OCI-LY1 (cell line): Measurements from ENCODE around the gene MAN1C1.

ENCODE experiments used
- H2AFZ ChIP-seq: fragments of 200-600 bp; sonication (generic), shearing (Covaris generic); 2 replicates; pipeline ENCODE4 v1.6.0; 2014; ENCODE audit warnings: antibody characterized with exemption, mild to moderate bottlenecking, low read length
- H3F3A ChIP-seq: fragments of 200-600 bp; sonication (generic), shearing (Covaris generic); 2 replicates; pipeline ENCODE4 v1.6.0; 2014; ENCODE audit warnings: mild to moderate bottlenecking, antibody characterized with exemption, low read length, moderate library complexity; ENCODE audit not compliant: insufficient read depth
- H3K27ac ChIP-seq: fragments of 200-600 bp; sonication (generic); 2 replicates; pipeline ENCODE4 v1.5.1; 2014; ENCODE audit warnings: low read length, mixed run types, mild to moderate bottlenecking, low read depth; ENCODE audit not compliant: poor library complexity, severe bottlenecking
- H3K27me3 ChIP-seq: fragments of 200-600 bp; sonication (generic); 2 replicates; pipeline ENCODE4 v1.6.0; 2014; ENCODE audit warnings: antibody characterized with exemption, mild to moderate bottlenecking, low read length, moderate library complexity; ENCODE audit not compliant: insufficient read depth
- H3K36me3 ChIP-seq: fragments of 200-600 bp; sonication (generic); 2 replicates; pipeline ENCODE4 v1.6.1; 2014; ENCODE audit warnings: mild to moderate bottlenecking, antibody characterized with exemption, low read length, moderate library complexity, mixed read lengths; ENCODE audit not compliant: insufficient read depth
- H3K4me1 ChIP-seq: fragments of 200-600 bp; sonication (generic); 2 replicates; pipeline ENCODE4 v1.5.1; 2014; ENCODE audit warnings: mild to moderate bottlenecking, low read length, moderate library complexity; ENCODE audit not compliant: insufficient read depth, severe bottlenecking
- H3K4me2 ChIP-seq: fragments of 200-600 bp; sonication (generic), shearing (Covaris generic); 2 replicates; pipeline ENCODE4 v1.6.1; 2014; ENCODE audit warnings: low read length
- H3K4me3 ChIP-seq: fragments of 200-600 bp; sonication (generic); 2 replicates; pipeline ENCODE4 v1.5.1; 2014; ENCODE audit warnings: low read length, low read depth, mild to moderate bottlenecking, mixed read lengths; ENCODE audit not compliant: poor library complexity, severe bottlenecking
- H3K79me2 ChIP-seq: fragments of 200-600 bp; shearing (Covaris generic); 2 replicates; pipeline ENCODE4 v1.6.1; 2016; ENCODE audit warnings: mixed run types, low read length, mixed read lengths; ENCODE audit not compliant: insufficient read depth
- H3K9ac ChIP-seq: fragments of 200-600 bp; sonication (generic), shearing (Covaris generic); 2 replicates; pipeline ENCODE4 v1.6.1; 2014; ENCODE audit warnings: mild to moderate bottlenecking, low read length, mixed read lengths
- H3K9me2 ChIP-seq: fragments of 200-600 bp; sonication (generic), shearing (Covaris generic); 2 replicates; pipeline ENCODE4 v1.6.1; 2014; ENCODE audit warnings: low read depth, mild to moderate bottlenecking, low read length, mixed read lengths
- H3K9me3 ChIP-seq: fragments of 200-600 bp; shearing (Covaris generic); 2 replicates; pipeline ENCODE4 v1.6.1; 2014; ENCODE audit warnings: low read length, mixed read lengths
- H4K20me1 ChIP-seq: fragments of 200-600 bp; sonication (generic), shearing (Covaris generic); 2 replicates; pipeline ENCODE4 v1.6.0; 2016; ENCODE audit warnings: mild to moderate bottlenecking, low read length; ENCODE audit not compliant: insufficient read depth
- CTCF ChIP-seq: fragments of 200-600 bp; sonication (generic), shearing (Covaris generic); IDR thresholded peaks from 2 replicates; pipeline ENCODE4 v1.5.1; 2017; ENCODE audit warnings: mild to moderate bottlenecking, antibody characterized with exemption, low read length, moderate library complexity, mixed read lengths
- EZH2 ChIP-seq: fragments of 200-600 bp; sonication (generic), shearing (Covaris generic); IDR thresholded peaks from 2 replicates; pipeline ENCODE4 v1.8.0; 2017; ENCODE audit warnings: borderline replicate concordance, mixed run types, mild to moderate bottlenecking, antibody characterized with exemption, low read length, moderate library complexity, mixed read lengths

MAN1C1 gene

GRCh38 chr1:25684216-25684965, 67.8 kb downstream of the MAN1C1 start:
- no peaks in the 10 kb centered on the region for H4K20me1 ChIP-seq
- H3K9ac ChIP-seq, result no peak overlapping the region
- H3F3A ChIP-seq, result no peaks in the 10 kb centered on the region
- H3K4me3 ChIP-seq, result no peak overlapping the region
- TF ChIP-seq CTCF, result no peak
- no peak for TF ChIP-seq EZH2
- no peaks in the 10 kb centered on the region for H3K36me3 ChIP-seq
- peaks cover 6% of the 10 kb centered on the region; the same call in 1 of the 2 replicates for H3K27me3 ChIP-seq
- no peaks in the 10 kb centered on the region for H3K9me3 ChIP-seq
- no peak overlapping the region for H2AFZ ChIP-seq
- no peak overlapping the region for H3K4me2 ChIP-seq
- H3K27ac ChIP-seq, result no peak overlapping the region
- no peaks in the 10 kb centered on the region for H3K79me2 ChIP-seq
- no peaks in the 10 kb centered on the region for H3K4me1 ChIP-seq
- H3K9me2 ChIP-seq, result no peaks in the 10 kb centered on the region

- H3K36me3 ChIP-seq, result no peaks in the 10 kb centered on the region
- H3K9me3 ChIP-seq, result no peaks in the 10 kb centered on the region
- no peak overlapping the region for H2AFZ ChIP-seq
- H3K27me3 ChIP-seq, result peaks cover 6% of the 10 kb centered on the region; the same call in 1 of the 2 replicates
- H3K9ac ChIP-seq, result no peak overlapping the region
- no peak overlapping the region for H3K27ac ChIP-seq
- H3K9me2 ChIP-seq, result no peaks in the 10 kb centered on the region
- no peak overlapping the region for H3K4me3 ChIP-seq
- no peak overlapping the region for H3K4me2 ChIP-seq
- no peaks in the 10 kb centered on the region for H3F3A ChIP-seq
- no peaks in the 10 kb centered on the region for H4K20me1 ChIP-seq
- TF ChIP-seq EZH2, result no peak
- no peaks in the 10 kb centered on the region for H3K79me2 ChIP-seq
- no peaks in the 10 kb centered on the region for H3K4me1 ChIP-seq
Measured at GRCh38 chr1:25685211-25685750, 68.7 kb downstream of the MAN1C1 start.

GRCh38 chr1:25685938-25686665, 69.5 kb downstream of the MAN1C1 start:
- no peaks in the 10 kb centered on the region for H3K79me2 ChIP-seq
- no peaks in the 10 kb centered on the region for H4K20me1 ChIP-seq
- no peak overlapping the region for H3K9ac ChIP-seq
- no peak overlapping the region for H3K27ac ChIP-seq
- 0 out of 2 replicates have a peak, but pooled peaks cover 3% of the 10 kb centered on the region for H3K27me3 ChIP-seq
- no peaks in the 10 kb centered on the region for H3K9me3 ChIP-seq
- H3K9me2 ChIP-seq, result no peaks in the 10 kb centered on the region
- no peak overlapping the region for H3K4me2 ChIP-seq
- no peaks in the 10 kb centered on the region for H3K4me1 ChIP-seq
- no peak overlapping the region for H2AFZ ChIP-seq
- no peaks in the 10 kb centered on the region for H3F3A ChIP-seq
- no peak overlapping the region for H3K4me3 ChIP-seq
- TF ChIP-seq CTCF, result no peak
- TF ChIP-seq EZH2, result no peak
- H3K36me3 ChIP-seq, result no peaks in the 10 kb centered on the region
